GM12872 (cell line): ENCODE data around the gene CD248.

Experiments used
- TF ChIP-seq, protein P1 (sequence below): IDR thresholded peaks from 3 replicates; pipeline ENCODE4 v1.5.1; 2011; ENCODE audit warnings: low read depth, mild to moderate bottlenecking, low read length, moderate library complexity; ENCODE audit not compliant: insufficient read depth

The CD248 gene

DNA sequence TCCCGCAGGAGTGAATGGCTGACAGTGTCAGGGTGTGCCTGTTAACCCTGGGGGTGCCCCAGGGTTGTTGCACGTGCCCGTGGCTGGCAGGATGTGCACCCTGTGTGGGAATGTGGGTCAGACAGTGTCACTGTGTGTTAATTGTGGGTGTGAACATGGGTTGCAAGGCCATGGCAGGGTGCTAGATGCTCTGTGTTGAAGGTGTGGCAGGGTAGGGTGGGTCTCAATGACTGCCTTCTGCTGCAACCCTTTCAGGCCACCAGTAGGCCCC is 11.1 kb upstream of the CD248 start:
- TF ChIP-seq, protein P1, sequence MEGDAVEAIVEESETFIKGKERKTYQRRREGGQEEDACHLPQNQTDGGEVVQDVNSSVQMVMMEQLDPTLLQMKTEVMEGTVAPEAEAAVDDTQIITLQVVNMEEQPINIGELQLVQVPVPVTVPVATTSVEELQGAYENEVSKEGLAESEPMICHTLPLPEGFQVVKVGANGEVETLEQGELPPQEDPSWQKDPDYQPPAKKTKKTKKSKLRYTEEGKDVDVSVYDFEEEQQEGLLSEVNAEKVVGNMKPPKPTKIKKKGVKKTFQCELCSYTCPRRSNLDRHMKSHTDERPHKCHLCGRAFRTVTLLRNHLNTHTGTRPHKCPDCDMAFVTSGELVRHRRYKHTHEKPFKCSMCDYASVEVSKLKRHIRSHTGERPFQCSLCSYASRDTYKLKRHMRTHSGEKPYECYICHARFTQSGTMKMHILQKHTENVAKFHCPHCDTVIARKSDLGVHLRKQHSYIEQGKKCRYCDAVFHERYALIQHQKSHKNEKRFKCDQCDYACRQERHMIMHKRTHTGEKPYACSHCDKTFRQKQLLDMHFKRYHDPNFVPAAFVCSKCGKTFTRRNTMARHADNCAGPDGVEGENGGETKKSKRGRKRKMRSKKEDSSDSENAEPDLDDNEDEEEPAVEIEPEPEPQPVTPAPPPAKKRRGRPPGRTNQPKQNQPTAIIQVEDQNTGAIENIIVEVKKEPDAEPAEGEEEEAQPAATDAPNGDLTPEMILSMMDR, result no peak

DNA sequence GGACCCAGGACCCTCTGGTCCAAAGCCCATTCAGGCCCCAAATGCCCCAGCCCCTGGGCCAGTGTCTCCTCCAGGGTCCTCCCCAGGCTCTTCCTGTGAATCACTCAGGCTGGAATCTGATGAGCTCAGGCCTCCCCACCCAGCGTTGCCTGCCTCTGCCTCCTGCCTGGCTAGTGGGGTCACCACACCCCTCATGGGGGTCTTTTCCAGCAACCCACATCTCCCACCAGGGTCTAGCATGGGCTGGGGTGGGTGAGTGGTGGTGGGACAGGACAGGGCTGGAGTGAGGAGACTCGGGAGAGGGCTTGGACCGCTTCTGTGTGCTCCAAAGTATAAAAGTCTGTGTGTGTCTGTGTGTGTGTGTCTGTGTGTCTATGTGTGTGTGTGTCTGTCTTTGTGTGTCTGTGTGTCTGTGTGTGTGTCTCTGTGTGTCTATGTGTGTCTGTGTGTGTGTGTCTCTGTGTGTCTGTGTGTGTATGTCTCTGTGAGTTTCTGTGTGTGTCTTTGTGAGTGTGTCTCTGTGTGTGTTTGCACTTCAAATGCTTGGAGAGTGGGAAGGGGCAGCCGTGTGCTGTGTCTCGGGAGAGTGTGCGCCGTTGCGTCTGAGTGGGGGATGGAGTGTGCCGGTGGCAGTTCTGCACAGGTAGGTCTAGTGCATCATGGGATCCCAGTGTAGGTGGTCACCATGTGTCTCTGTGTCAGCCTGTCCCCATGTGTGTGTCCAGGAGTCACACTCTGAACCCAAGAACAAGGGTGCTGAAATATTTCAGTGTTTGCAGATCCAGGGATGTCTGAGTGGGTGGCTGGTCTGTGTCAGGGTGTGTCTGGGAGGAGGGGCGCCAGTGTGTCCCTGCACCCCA is 10.6 kb upstream of the CD248 start:
- TF ChIP-seq, protein P1, result no peak

DNA sequence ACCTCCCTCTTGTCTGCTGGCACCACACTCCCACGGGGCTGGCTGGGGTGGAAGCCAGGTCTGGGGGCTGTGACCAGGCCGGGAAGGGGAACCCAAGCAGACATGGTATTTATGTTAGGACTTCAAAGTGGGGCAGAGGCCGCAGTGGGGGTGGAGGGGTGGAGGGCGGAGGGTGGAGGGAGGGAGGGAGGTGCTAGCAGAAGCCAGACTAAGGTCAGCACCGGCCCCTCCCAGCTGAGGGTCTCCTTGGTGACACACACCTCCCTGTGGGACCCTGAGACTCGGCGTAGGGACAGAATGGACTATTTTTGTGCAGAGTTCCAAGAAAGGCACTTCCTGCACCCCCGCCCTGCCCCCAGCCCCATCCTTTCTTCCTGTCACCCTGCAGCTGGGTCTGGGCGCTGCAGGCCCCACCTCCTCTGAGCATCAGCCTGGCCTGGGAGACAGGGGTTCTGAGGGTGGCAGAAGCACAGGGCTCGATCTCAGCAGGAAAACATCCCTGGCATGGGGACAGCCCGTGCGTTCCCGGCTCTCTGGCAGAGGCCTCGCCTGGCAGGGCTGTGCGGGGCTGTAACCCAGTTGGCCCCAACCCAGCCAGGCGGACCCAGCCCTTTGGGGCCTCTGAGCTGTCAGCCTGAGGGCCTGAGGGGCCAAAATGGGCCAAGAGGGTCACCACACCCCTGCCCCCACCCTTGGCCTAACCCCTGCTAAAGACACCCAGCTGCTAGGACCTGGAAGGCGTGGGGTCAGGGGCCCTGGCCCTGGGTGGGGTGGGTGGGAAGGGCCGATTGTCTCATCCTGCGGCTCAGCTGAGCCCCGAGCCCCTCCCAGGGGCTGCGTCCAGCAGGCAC is 9.6 kb upstream of the CD248 start:
- TF ChIP-seq, protein P1, result no peak

DNA sequence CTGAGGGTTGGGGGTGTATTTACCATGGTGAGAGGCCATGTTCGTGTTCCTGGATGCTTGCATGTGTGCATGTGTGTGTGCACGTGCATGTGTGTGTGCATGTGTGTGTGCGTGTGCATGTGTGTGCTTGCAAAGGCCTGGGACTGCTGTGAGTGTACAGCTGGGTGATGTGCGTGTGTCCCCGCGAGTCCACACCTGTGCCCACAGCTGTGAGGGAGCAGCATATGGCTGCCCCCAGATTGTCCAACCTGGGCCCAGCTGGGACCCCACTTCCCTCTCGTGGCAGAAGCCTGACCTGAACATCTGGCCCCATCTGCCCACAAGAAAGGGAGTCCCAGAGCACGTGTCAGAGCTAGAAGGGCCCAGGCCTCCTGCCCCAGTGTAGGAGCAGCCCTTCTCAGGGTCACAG is 8.4 kb upstream of the CD248 start:
- TF ChIP-seq, protein P1, result no peak

DNA sequence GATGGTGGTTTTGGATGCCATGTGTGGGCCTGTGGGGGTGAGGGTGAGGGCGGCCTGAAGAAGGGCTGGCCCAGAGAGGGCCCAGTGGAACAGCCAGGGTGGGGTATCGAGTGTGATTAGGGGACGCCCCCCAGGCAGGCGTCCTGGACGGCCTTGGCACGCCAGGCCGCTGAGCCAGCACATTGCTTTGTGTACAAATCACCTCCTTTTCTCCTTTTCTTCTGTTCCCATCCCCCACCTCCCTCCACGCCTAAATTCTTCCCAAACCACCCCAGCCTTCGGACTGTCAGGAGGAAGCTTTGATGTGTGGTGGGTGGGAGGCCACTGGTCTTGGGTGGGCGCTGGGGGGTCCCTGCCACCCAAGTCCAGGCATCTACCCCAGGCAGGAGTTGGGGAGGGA is 7.8 kb upstream of the CD248 start:
- TF ChIP-seq, protein P1, result no peak

DNA sequence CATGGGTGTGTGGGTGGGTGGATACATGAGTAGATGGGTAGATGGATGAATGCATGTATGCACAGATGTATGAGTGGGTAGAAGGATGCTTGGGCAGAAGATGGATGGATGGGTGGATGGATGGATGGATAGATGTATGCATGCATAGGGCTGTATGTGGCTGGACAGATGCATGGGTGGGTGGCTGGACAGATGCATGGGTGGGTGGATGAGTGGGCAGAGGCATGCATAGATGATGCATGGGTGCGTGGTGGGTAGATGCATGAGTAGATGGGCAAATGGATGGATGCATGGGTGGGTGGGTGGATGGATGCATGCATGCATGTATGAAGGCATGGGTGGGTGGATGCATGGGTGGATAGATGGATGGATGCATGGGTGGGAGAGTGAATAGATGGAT is 6.8 kb upstream of the CD248 start:
- TF ChIP-seq, protein P1, result no peak

DNA sequence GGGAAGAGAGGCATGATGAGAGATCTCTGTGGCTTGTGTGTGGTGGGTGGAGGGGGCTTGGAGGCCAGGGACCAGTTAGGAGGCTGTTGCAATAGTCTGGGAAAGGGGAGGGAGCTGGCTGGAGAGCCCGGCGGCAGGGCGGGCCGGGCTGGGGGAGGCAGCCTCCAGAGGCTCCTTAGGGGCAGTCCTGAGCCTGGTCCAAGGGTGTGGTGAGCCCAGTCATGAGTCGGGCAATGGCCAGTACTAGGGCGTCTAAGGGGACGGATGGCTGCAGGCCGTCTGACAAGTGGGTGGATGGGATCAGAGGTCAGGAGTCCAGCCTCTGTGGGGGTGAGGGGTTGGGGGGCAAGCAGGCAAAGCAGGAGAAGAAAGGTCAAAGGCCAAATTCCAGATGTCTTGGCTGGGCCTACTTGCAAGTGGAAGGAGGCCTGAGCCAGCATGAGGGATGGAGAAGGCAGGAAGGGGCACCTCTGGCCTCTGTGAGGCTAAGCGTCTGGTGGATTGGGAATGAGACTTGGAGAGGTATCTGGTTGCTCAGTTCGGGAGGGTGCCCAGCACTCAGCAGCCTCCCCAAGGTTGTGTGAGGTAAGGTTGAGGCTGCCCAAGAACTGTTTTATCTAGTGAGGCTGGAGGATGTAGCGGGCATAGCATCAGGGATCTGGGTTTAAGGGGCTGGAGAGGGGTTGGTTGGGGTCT is 6.0 kb upstream of the CD248 start:
- TF ChIP-seq, protein P1, result no peak
